Endothelial cell (in vitro differentiated cells): ENCODE measurements around the gene THEM5. TPM values are rescaled to one million over a fixed set of nuclear protein-coding genes. Genes with fewer than 3 reads are reported as not detected.

ENCODE experiments used
- DNase-seq: peaks from one replicate; pipeline ENCODE4 v3.0.0; 2021; ENCODE audit warnings: low spot score
- H3K27ac Mint-ChIP-seq: one replicate; pipeline ENCODE4 v1.8.0; 2021; ENCODE audit warnings: mixed read lengths, inconsistent platforms; ENCODE audit not compliant: unreplicated experiment
- H3K27me3 Mint-ChIP-seq: one replicate; pipeline ENCODE4 v1.8.0; 2021; ENCODE audit warnings: mild to moderate bottlenecking, moderate library complexity, mixed read lengths, inconsistent platforms; ENCODE audit not compliant: unreplicated experiment
- H3K36me3 Mint-ChIP-seq: one replicate; pipeline ENCODE4 v1.8.0; 2021; ENCODE audit warnings: mild to moderate bottlenecking, low read depth, mixed read lengths, inconsistent platforms; ENCODE audit not compliant: unreplicated experiment
- H3K4me1 Mint-ChIP-seq: one replicate; pipeline ENCODE4 v1.8.0; 2021; ENCODE audit warnings: mild to moderate bottlenecking, mixed read lengths, inconsistent platforms; ENCODE audit not compliant: unreplicated experiment
- H3K4me3 Mint-ChIP-seq: one replicate; pipeline ENCODE4 v1.8.0; 2021; ENCODE audit warnings: mild to moderate bottlenecking, mixed read lengths, inconsistent platforms; ENCODE audit not compliant: unreplicated experiment
- H3K9me3 Mint-ChIP-seq: one replicate; pipeline ENCODE4 v1.8.0; 2021; ENCODE audit warnings: mixed read lengths, inconsistent platforms; ENCODE audit not compliant: unreplicated experiment
- CTCF ChIP-seq: fragments of 200-600 bp; sonication (generic); IDR thresholded peaks from one replicate; pipeline ENCODE4 v1.5.0; 2021; ENCODE audit warnings: antibody characterized with exemption; ENCODE audit not compliant: unreplicated experiment
- total RNA-seq: library from RNA; stranded (reverse); fragmentation: NEBNext Ultra II Directional; extraction: Animal tissue kit (Norgen Biotek cat#: 25700); gene quantifications from one replicate; pipeline ENCODE4 v1.2.1, GENCODE V29; 2021; ENCODE audit not compliant: unreplicated experiment

Gene THEM5
- total RNA-seq, 1 donor from 2014 or later, result not detected

- Mint-ChIP-seq H3K9me3 (no peaks in the 10 kb centered on the region), H3K4me1 (peaks cover 20% of the 10 kb centered on the region), H3K27ac (no peak overlapping the region), H3K27me3 (peaks cover 6% of the 10 kb centered on the region), H3K4me3 (no peak overlapping the region), H3K36me3 (no peaks in the 10 kb centered on the region)
- TF ChIP-seq CTCF, result no peak
- no peak for DNase-seq
Measured at GRCh38 chr1:151867321-151867720, 13.8 kb upstream of the THEM5 start.

DNA sequence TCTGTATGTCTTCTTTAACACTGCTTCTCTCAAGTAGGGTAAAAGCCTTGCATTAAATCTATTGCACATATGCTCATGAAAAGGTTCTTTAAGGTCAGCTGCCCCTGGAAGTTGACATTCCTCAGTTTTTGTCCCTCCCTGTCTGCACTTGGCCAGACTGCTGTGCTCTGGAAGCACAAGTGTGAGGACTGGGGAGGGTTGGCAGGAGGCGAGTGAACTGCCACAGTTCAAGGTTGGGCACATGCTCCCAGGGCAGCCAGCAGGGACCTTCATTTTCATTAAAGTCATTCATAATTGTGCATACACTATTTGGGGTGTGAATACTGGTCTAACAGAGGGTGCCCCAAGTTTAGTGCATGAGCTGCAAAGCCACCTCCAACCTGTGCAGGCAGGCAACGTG, 10.9 kb upstream of the THEM5 start:
- Mint-ChIP-seq H3K27ac (no peak overlapping the region), H3K4me1 (peaks cover 28% of the 10 kb centered on the region), H3K4me3 (no peak overlapping the region), H3K36me3 (no peaks in the 10 kb centered on the region), H3K27me3 (peaks cover 6% of the 10 kb centered on the region), H3K9me3 (no peaks in the 10 kb centered on the region)
- no peak for DNase-seq
- TF ChIP-seq CTCF, result no peak

- Mint-ChIP-seq H3K27me3 (peaks cover 4% of the 10 kb centered on the region), H3K27ac (no peak overlapping the region), H3K36me3 (no peaks in the 10 kb centered on the region), H3K4me1 (peaks cover 29% of the 10 kb centered on the region), H3K9me3 (no peaks in the 10 kb centered on the region), H3K4me3 (no peak overlapping the region)
- no peak for DNase-seq
- no peak for TF ChIP-seq CTCF
Measured at GRCh38 chr1:151862604-151863003, 9.1 kb upstream of the THEM5 start.

DNA sequence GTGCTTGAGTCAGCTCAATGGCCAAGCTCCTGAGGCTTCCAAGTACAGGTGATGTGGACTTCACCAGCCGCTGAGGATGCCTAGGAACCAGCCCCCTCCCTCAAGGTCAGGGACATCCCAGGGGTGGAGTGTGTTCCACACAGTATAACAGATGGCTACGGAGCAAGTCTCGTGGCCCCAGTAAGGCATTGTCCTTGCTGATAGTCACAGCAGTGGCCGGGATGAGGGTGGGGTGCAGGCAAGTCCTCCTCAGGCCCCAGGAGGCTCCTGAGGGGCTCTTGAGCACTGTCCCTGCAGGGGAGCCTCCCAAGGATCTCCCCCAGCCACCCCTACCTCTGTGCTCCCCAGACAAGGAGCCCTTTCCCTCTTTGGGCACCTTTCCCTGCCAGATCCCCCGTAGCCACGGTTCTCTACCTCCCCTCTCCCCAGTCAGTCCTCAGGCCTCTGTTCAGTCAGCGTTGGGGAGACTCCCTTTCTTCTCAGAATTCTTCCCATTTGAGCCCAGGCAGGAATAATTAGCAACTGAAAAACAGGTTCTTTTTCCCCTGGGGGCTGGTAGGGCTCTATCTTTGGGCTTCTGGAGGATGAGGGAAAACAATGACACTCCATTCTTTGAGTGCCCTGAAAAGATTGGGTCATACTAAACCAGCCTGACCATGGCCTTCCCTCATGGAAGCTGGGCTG, 7.1 kb upstream of the THEM5 start:
- peaks cover 3% of the 10 kb centered on the region for H3K36me3 Mint-ChIP-seq
- no peak for TF ChIP-seq CTCF
- H3K27me3 Mint-ChIP-seq, result peaks cover 6% of the 10 kb centered on the region
- peak overlapping the region; percentile 25 for H3K4me3 Mint-ChIP-seq
- no peak for DNase-seq
- peaks cover 36% of the 10 kb centered on the region for H3K4me1 Mint-ChIP-seq
- H3K27ac Mint-ChIP-seq, result no peak overlapping the region
- no peaks in the 10 kb centered on the region for H3K9me3 Mint-ChIP-seq

- DNase-seq, result no peak
- H3K9me3 Mint-ChIP-seq, result no peaks in the 10 kb centered on the region
- H3K4me1 Mint-ChIP-seq, result peaks cover 34% of the 10 kb centered on the region
- H3K27ac Mint-ChIP-seq, result no peak overlapping the region
- no peak overlapping the region for H3K4me3 Mint-ChIP-seq
- H3K27me3 Mint-ChIP-seq, result peaks cover 2% of the 10 kb centered on the region
- TF ChIP-seq CTCF, result no peak
- H3K36me3 Mint-ChIP-seq, result peaks cover 3% of the 10 kb centered on the region
Measured at GRCh38 chr1:151859891-151860293, 6.4 kb upstream of the THEM5 start.
